HEK293 (cell line): ENCODE measurements around the gene APBB1.

Source experiments
- AEBP2 ChIP-seq: fragments of 450-650 bp; formaldehyde crosslinking; IDR thresholded peaks from 2 replicates; pipeline ENCODE4 v1.5.1; 2016; ENCODE audit warnings: missing biosample characterization, missing genetic modification characterization, borderline replicate concordance
- ZNF548 ChIP-seq: fragments of 450-650 bp; formaldehyde crosslinking; IDR thresholded peaks from 2 replicates; pipeline ENCODE4 v1.5.1; 2016; ENCODE audit warnings: missing biosample characterization, missing genetic modification characterization
- TF ChIP-seq, protein P1 (sequence below): fragments of 450-650 bp; formaldehyde crosslinking; IDR thresholded peaks from 2 replicates; pipeline ENCODE4 v1.5.1; 2016; ENCODE audit warnings: missing biosample characterization, missing genetic modification characterization
- TF ChIP-seq, protein P2 (sequence below): fragments of 450-650 bp; formaldehyde crosslinking; IDR thresholded peaks from 2 replicates; pipeline ENCODE4 v1.5.1; 2016; ENCODE audit warnings: missing biosample characterization, missing genetic modification characterization

GRCh38 chr11:6417907-6418556 is 862 bp downstream of the APBB1 start:
- TF ChIP-seq, protein P1, sequence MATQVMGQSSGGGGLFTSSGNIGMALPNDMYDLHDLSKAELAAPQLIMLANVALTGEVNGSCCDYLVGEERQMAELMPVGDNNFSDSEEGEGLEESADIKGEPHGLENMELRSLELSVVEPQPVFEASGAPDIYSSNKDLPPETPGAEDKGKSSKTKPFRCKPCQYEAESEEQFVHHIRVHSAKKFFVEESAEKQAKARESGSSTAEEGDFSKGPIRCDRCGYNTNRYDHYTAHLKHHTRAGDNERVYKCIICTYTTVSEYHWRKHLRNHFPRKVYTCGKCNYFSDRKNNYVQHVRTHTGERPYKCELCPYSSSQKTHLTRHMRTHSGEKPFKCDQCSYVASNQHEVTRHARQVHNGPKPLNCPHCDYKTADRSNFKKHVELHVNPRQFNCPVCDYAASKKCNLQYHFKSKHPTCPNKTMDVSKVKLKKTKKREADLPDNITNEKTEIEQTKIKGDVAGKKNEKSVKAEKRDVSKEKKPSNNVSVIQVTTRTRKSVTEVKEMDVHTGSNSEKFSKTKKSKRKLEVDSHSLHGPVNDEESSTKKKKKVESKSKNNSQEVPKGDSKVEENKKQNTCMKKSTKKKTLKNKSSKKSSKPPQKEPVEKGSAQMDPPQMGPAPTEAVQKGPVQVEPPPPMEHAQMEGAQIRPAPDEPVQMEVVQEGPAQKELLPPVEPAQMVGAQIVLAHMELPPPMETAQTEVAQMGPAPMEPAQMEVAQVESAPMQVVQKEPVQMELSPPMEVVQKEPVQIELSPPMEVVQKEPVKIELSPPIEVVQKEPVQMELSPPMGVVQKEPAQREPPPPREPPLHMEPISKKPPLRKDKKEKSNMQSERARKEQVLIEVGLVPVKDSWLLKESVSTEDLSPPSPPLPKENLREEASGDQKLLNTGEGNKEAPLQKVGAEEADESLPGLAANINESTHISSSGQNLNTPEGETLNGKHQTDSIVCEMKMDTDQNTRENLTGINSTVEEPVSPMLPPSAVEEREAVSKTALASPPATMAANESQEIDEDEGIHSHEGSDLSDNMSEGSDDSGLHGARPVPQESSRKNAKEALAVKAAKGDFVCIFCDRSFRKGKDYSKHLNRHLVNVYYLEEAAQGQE: no peak
- TF ChIP-seq AEBP2 (no peak), ZNF548 (no peak)
- TF ChIP-seq, protein P2, sequence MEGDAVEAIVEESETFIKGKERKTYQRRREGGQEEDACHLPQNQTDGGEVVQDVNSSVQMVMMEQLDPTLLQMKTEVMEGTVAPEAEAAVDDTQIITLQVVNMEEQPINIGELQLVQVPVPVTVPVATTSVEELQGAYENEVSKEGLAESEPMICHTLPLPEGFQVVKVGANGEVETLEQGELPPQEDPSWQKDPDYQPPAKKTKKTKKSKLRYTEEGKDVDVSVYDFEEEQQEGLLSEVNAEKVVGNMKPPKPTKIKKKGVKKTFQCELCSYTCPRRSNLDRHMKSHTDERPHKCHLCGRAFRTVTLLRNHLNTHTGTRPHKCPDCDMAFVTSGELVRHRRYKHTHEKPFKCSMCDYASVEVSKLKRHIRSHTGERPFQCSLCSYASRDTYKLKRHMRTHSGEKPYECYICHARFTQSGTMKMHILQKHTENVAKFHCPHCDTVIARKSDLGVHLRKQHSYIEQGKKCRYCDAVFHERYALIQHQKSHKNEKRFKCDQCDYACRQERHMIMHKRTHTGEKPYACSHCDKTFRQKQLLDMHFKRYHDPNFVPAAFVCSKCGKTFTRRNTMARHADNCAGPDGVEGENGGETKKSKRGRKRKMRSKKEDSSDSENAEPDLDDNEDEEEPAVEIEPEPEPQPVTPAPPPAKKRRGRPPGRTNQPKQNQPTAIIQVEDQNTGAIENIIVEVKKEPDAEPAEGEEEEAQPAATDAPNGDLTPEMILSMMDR: no peak
